NCI-H1105 (cell line): Measurements from ENCODE around the gene TAPT1.
A peak's percentile ranks its signal among the peaks of the same experiment; 100 is the strongest.

Experiments
- DNase-seq: peaks from one replicate; lab custom pipeline; 2025; lab: John Stamatoyannopoulos, UW

TAPT1 gene

GRCh38 chr4:16131293-16131692 is 95.0 kb downstream of the TAPT1 start:
- no peak for DNase-seq

GRCh38 chr4:16129336-16129735 is 96.9 kb downstream of the TAPT1 start:
- DNase-seq: no peak

DNA sequence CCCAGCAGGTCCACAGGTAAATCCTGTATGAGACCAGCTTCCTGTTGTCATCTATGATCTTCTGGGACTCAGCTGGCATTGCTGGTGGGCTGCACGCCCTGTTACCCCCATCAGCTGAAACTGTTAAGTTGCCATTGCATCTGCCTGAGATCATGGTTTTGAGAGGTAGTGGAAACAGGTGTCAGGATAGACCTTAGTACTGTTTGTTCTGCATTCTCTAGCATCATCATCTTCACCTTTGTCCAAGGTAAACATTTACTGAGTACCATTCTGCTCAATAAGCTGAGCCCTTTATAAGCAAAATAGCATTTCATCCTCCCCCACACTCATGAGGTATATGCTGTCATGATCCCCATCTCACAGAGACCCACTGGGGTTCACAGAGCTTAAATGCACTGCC is 99.6 kb downstream of the TAPT1 start:
- no peak for DNase-seq

GRCh38 chr4:16125571-16126445 is 100.5 kb downstream of the TAPT1 start:
- no peak for DNase-seq

DNA sequence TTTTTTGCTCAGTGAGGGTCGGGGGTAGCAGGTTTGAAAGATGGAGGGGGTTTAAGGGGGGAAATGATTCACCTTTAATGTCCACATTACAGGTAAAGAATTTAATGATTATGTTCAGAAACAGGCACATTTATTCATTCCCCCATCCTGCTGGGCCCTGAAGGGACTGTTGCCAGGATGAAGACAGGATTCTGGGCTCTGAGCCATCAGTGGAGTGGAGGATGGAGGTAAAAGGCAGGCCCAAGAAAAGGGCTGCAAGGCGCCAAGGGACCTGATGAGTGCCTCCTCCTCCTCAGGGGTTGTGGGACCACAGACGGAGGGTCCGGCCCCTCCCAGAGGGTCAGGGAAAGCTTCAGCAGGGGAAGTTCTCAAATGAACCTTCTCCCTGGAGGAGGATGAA is 102.0 kb downstream of the TAPT1 start:
- DNase-seq: peak; percentile 7

DNA sequence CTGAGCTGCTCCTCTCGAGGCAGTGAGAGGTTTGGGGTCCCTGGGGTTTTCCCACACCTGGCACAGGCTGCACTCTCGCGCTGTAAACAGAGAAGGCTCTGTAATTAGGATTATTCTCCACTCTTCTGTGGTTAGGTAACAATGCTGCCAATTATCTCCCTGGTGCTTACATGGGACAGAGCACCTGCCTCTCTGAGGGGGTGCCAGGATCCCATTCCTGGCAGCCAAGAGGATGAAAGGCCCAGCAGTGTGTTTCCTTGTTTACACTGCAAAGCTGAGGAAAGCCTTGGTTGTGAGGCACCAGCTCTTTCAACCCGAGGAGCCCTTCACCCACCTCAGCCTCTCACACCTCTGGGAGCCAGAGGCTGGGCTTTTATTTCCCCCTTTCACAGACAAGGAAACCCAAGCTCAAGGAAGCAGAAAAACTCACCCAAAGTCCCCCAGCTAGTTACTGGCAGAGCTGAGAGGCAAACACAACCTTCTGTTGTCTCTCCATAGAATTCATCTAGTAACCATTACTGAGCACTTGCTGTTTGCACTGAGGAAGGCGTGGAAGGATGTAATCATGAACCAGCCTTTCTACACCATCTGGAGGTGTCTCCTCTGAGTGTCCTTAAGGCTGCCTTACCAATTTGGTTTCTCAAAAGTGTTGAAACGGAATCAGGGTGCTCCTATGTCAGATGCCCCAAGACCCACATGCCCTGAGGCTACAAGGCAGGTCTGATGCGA is 102.8 kb downstream of the TAPT1 start:
- DNase-seq: peak; percentile 92

DNA sequence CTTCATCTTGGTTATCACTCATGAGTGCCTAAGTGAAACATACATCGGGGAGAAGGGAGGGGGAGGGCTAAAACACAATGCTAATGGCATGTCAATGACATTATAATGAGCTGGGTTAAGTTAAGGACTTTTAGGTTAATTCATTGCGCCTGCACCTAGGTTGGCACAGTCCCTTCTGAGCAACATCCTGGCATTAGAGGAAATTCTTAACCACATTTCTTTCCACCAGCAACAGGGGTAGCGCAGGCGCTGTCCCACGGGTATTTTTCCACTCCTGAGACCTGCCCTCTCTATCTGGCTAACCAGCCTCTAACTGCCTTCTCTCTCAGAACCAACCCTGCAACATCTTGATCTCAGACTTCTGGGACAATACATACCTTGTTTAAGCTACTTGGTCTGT is 103.5 kb downstream of the TAPT1 start:
- no peak for DNase-seq

DNA sequence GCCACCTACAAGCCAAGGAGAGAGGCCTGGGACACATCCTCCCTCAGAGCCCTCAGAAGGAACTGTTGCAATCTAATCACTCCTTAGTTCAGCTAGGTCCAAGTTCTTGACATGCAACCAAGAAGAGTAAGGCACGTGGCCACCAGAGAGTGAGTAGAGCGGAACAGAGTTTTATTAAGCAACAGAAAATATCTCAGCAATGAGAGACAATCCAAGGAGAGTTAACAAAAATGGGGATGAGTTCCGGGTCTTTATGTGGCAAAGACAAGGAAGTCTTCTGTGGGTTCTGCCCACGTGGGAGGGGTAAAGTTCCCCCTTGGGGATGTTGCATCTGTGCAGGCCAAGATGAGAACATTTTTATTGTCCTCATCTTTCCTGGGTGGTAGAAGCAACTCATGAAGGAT is 104.0 kb downstream of the TAPT1 start:
- DNase-seq: no peak

- DNase-seq: no peak
These were observed 105.6 kb downstream of the TAPT1 start for GRCh38 chr4:16120720-16121119.

DNA sequence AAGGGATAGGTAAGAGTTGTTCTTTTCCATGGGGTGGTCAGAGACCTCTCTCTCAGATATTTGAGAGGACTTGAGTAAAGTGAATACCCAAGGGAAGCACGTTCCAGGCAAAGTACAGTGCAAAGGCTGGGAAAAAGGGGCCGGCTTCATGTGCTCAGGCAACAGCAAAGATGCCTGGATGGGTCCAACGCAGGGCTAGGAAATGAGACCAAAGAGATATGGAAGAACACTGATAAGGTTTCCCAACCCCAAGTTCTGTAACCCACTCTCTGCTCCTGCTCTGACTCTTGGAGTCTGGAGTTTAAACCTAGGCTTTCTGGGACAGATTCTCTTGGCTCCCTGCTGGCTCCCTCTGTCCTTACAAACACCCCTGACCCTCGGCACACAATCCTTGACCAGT is 106.3 kb downstream of the TAPT1 start:
- no peak for DNase-seq

GRCh38 chr4:16118090-16118489 is 108.2 kb downstream of the TAPT1 start:
- no peak for DNase-seq

- DNase-seq: no peak
These were observed 109.1 kb downstream of the TAPT1 start for GRCh38 chr4:16117164-16117563.

DNA sequence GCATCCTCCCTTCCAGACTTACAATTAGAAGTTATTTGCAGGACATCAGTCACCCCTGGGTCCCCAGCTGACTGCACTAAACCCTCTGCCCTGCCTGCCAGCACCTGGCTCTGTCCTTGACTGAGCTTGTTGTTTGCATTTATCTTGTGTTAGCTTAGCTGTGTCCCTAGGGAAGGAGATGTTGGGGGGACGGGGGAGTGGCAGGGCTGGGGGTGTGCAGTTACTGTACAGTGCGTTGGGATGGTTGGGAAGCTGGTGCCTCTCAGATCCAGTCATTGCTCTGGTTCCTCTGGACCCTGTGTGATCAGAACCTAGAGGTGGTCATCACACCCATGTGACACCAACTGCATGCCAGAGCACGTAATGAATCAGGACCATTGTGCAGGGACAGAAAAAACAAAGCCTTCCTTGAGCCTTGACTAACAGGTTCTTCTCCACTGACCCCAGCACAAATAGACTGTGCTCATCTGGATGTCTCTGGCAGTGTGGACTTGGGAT is 109.7 kb downstream of the TAPT1 start:
- DNase-seq: no peak

DNA sequence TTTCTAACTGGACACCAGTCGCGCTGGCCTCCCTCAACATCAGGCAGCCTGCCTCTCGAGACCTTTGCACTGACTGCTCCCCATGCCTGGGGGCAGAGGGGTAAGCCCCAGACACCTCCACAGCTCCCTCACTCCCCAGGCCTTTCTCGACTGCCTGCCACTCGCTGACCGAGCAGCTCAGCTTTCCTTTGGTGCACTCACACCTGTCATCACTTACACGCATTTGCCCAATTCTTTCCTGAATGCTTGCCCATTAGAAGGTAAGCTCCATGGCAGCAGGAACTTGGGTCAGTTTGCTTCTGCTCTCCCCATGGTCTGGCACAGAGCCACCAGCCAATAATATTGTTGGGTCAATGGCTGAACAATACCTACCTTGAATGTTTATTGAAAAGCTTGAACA is 110.3 kb downstream of the TAPT1 start:
- DNase-seq: no peak

- no peak for DNase-seq
These were observed 111.7 kb downstream of the TAPT1 start for GRCh38 chr4:16114546-16114945.

- no peak for DNase-seq
These were observed 112.5 kb downstream of the TAPT1 start for GRCh38 chr4:16113741-16114140.

- no peak for DNase-seq
These were observed 114.7 kb downstream of the TAPT1 start for GRCh38 chr4:16111533-16111932.

GRCh38 chr4:16110661-16111290 is 115.5 kb downstream of the TAPT1 start:
- no peak for DNase-seq
